ENCODE data around the gene ALDH3A1. TPM values are rescaled to one million over a fixed set of nuclear protein-coding genes. Genes with fewer than 3 reads are reported as not detected.

ALDH3A1 gene
- total and polyA plus RNA-seq, 8 donors = 0.20 to 0.51 (median 0.34) TPM; not detected in 3

DNA sequence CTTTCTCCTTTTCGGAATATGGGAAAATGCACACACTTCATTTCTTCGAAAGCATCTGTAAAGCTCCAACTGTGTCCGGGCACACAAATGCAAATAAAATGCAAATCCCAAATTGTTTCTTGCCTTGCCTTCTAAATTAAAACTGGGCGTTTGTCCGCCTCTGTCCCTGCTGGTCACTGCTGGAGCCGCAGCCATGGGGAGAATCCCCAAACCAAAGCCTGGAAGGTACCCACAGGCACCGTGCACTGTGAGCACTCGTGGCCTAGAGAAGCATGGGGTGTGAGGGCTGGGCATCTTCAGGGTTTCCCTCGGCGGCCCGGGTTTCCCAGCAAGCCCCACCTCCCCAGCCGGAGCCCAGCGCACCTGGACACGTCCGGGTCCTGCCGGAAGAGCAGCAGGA is 34.6 kb downstream of the ALDH3A1 start:
- Histone ChIP-seq H3K27me3 (no peaks in the 10 kb centered on the region), H3K4me3 (no peak overlapping the region), H3K4me1 (no peaks in the 10 kb centered on the region), H3K36me3 (no peaks in the 10 kb centered on the region), H3K27ac (no peak overlapping the region), H3K9me3 (no peaks in the 10 kb centered on the region)
- DNase-seq (peak in 1 of 6 donors; percentile 38), FAIRE-seq (no peak), ATAC-seq (no peak)
- intact Hi-C loops (cut with DNase I) = no loop called here
- WGBS, 2 donors = 77 to 87% methylated on average over 16 of the region's 16 CpGs
- TF ChIP-seq, protein P1, sequence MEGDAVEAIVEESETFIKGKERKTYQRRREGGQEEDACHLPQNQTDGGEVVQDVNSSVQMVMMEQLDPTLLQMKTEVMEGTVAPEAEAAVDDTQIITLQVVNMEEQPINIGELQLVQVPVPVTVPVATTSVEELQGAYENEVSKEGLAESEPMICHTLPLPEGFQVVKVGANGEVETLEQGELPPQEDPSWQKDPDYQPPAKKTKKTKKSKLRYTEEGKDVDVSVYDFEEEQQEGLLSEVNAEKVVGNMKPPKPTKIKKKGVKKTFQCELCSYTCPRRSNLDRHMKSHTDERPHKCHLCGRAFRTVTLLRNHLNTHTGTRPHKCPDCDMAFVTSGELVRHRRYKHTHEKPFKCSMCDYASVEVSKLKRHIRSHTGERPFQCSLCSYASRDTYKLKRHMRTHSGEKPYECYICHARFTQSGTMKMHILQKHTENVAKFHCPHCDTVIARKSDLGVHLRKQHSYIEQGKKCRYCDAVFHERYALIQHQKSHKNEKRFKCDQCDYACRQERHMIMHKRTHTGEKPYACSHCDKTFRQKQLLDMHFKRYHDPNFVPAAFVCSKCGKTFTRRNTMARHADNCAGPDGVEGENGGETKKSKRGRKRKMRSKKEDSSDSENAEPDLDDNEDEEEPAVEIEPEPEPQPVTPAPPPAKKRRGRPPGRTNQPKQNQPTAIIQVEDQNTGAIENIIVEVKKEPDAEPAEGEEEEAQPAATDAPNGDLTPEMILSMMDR (IDR thresholded peaks at IDR 0.05) = no peak

DNA sequence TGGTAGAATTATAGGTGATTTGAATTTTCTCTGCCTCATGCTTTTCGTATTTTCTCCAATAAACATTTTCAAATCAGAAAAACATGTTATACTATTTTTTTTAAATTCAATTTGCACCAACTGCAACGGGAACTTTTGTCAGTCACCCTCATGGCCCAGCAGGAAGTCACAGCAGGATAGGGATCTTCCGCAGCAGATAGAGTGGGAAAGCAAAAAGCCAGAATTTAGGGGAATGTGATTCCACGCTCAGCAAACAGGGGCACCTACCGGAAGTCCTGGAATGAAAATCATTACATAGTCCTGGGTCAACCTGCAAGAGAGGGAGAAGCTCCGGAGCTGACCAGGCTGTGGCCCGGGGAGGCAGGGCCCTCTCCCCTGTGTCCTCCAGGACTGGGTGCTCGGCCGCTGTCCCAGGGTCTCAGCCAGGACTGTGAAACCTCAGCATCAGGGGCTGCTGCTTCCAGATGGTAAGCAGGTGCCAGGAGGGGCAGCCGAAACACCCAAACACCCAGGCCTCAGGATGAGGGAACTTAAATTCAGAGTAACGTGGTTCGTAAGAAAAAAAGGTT is 35.6 kb downstream of the ALDH3A1 start:
- WGBS, 2 donors = 81 to 83% methylated on average over 12 of the region's 12 CpGs
- no peak for FAIRE-seq

DNA sequence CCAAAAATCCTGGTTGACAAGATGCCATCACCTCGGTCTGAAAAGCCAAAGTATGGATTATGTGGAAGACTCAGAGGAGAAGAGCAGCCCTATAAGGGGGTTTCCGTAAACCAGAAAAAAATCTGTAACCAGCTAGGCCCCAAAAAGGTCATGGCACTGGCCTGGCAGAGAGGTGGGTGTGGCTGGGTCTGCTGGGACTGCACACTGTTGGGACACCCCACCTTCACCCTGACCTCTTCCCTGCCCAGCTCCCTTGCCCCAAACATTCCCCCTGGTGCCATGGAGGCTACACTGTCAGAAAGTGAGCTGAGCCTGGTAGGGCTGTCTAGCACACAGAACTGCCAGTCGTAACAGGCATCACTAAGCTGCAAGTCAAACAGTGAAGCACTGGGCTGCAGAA is 38.3 kb downstream of the ALDH3A1 start:
- Histone ChIP-seq H3K4me1 (no peaks in the 10 kb centered on the region), H3K36me3 (no peaks in the 10 kb centered on the region), H3K27me3 (no peaks in the 10 kb centered on the region), H3K9me3 (no peaks in the 10 kb centered on the region), H3K4me3 (no peak overlapping the region), H3K27ac (no peak overlapping the region)
- intact Hi-C loops (cut with DNase I) = no loop called here
- ATAC-seq (no peak), FAIRE-seq (no peak), DNase-seq (no peak)
- 85 to 86% methylated on average over 3 of the region's 3 CpGs for whole genome bisulfite sequencing, 2 donors
- TF ChIP-seq, protein P1 (IDR thresholded peaks at IDR 0.05) = no peak

More for the DNA sequence above, 35.6 kb downstream of the ALDH3A1 start:
- TF ChIP-seq, protein P1 (IDR thresholded peaks at IDR 0.05) = no peak
- Histone ChIP-seq H3K4me1 (no peaks in the 10 kb centered on the region), H3K27me3 (no peaks in the 10 kb centered on the region), H3K36me3 (no peaks in the 10 kb centered on the region), H3K27ac (no peak overlapping the region), H3K9me3 (no peaks in the 10 kb centered on the region), H3K4me3 (no peak overlapping the region)
- DNase-seq (no peak), ATAC-seq (no peak)
- intact Hi-C loops (cut with DNase I) = no loop called here

DNA sequence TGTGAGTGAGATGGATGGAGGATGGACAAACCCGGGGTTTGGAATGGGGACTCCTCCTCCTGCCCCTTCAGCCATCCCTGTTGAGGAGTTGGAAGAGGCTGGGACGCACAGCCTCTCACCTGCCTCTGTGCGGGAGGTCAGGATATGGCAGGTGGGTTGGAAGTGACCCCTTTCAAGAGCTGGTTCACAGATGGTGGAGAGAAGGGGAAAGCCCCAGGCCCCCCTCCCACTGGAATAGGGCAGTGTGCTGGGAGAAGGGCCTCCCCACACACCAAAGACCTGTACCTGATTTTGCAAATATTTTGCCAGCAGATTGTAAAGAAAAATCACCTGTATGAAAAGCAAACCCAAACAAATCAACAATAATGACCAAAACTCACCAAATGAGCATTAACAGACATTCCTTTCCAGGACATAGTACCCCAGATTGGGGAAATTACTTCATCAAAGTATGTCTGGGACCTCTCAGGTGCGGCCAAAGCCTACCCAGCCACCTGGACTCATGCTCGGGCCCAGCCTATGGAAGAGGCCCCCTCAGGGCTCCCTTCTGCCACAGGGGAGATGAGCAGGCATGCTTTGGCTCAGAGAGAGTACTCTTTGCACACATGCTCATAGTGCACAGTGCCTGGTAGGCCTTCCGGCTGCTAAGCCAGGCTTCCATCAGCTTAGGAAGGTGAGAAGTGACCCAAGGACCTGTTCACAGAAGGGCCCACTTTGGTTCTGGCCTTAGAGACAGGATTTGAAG is 39.5 kb downstream of the ALDH3A1 start:
- WGBS, 2 donors = 82 to 86% methylated on average over 6 of the region's 6 CpGs
- TF ChIP-seq, protein P1 (IDR thresholded peaks at IDR 0.05) = no peak
- H3K27me3 ChIP-seq = no peaks in the 10 kb centered on the region
- no peak overlapping the region for H3K4me3 ChIP-seq
- H3K4me1 ChIP-seq = no peaks in the 10 kb centered on the region
- no peak overlapping the region for H3K27ac ChIP-seq
- DNase-seq (no peak), FAIRE-seq (no peak), ATAC-seq (no peak)
- intact Hi-C loops (cut with DNase I) = no loop called here
- H3K36me3 ChIP-seq = no peaks in the 10 kb centered on the region
- no peaks in the 10 kb centered on the region for H3K9me3 ChIP-seq

DNA sequence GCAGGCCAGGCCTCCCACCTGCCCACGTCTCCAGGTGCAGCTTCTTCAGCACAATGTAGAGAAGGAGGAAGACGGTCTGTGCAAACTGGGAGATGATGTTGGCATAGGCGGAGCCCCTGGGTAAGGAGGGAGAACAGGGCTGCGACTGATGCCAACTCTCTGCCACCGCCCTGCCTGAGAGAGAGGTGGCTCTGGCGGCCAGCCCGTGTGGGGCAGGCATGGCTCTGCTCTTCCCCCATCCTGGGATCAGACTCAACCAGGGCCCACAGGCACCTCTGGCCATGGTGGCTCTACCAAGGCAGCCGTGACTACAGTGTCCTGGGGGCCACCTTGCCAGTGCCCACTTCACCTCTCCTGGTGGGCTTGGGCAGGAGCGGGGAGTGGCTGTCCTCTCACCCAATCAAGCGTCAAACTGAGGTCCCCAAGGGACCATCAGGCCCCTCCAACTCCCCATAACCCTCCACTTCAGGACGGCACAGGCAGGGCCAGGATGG is 40.3 kb downstream of the ALDH3A1 start:
- Histone ChIP-seq H3K9me3 (no peaks in the 10 kb centered on the region), H3K4me1 (no peaks in the 10 kb centered on the region), H3K36me3 (no peaks in the 10 kb centered on the region), H3K27ac (no peak overlapping the region), H3K4me3 (no peak overlapping the region), H3K27me3 (no peaks in the 10 kb centered on the region)
- peak in 1 of 6 donors; percentile 39 for DNase-seq
- ATAC-seq = no peak
- intact Hi-C loops (cut with DNase I) = no loop called here
- FAIRE-seq = no peak
- 70 to 82% methylated on average over 11 of the region's 11 CpGs for WGBS, 2 donors
- TF ChIP-seq, protein P1 (IDR thresholded peaks at IDR 0.05) = no peak

Measured in pancreas (tissue), 10 donors.